Measurements from ENCODE around the gene HIVEP1. TPM values are rescaled to one million over a fixed set of nuclear protein-coding genes. Genes with fewer than 3 reads are reported as not detected.

HIVEP1 gene
- total and polyA plus RNA-seq, 2 of the 8 experiments (the other 6 are each of a cell fraction or from before 2014, with no cell fraction given) = 22.6 to 23.1 TPM

DNA sequence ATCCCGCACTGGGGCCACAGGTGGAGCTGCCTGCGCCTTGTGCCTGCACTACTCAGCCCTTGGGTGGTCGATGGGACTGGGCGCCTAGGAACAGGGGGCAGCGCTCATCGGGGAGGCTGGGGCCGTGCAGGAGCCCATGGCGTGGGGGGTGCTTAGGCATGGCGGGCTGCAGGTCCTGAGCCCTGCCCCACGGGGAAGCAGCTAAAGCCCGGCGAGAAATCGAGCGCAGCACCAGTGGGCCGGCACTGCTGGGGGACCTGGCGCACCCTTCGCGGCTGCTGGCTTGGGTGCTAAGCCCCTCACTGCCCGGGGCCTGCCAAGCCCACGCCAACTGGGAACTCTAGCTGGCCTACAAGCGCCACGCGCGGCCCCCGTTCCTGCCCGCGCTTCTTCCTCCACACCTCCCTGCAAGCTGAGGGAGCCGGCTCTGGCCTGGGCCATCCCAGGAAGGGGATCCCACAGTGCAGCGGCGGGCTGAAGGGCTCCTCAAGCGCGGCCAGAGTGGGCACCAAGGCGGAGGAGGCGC is 5.8 kb downstream of the HIVEP1 start:
- H3K4me2 ChIP-seq (ENCODE audit: insufficient read depth in 1 of 2, low read depth in 2 of 2, low read length in 2 of 2) = no peak overlapping the region
- ChIA-PET POLR2A (ENCODE audit: partially characterized antibody) (no interaction called here), CTCF (ENCODE audit: partially characterized antibody) (interaction anchor here (0.5 to 1.5 kb wide), 3 partner anchors 23 to 379 kb away, joined by 3 to 4 read pairs (median 3); no protein-coding TSS in a partner anchor)
- H3K27me3 ChIP-seq (replicated peaks in 1 of 4; ENCODE audit: control insufficient read depth in 3 of 4, extremely low read depth in 1 of 4, insufficient read depth in 3 of 4, low read length in 3 of 4) = no peaks in the 10 kb centered on the region
- peaks cover 0 to 3% (median 1%) of the 10 kb centered on the region in 4 experiments; a peak in 2 of 7 replicates for H3K4me1 ChIP-seq (replicated peaks in 1 of 4; ENCODE audit: control insufficient read depth in 3 of 4, insufficient read depth in 4 of 4, low read length in 3 of 4)
- peaks cover 7% of the 10 kb centered on the region for H3K79me1 ChIP-seq (ENCODE audit: low read depth, low read length)
- no peak overlapping the region for H2BK5ac ChIP-seq (ENCODE audit: low read depth, low read length)
- H3K18ac ChIP-seq (ENCODE audit: extremely low read depth, low read length) = no peak overlapping the region
- no peak overlapping the region for H2AFZ ChIP-seq (ENCODE audit: low read length)
- H4K91ac ChIP-seq (replicated peaks; ENCODE audit: insufficient read length, low read length) = no peak overlapping the region
- no peak for FAIRE-seq
- no peak overlapping the region for H2AK5ac ChIP-seq (ENCODE audit: low read depth, low read length)
- H3K36me3 ChIP-seq (ENCODE audit: control insufficient read depth in 2 of 4, insufficient read depth in 4 of 4, low read length in 3 of 4) = peaks cover 5 to 42% (median 18%) of the 10 kb centered on the region in 4 experiments; a peak in 7 of 8 replicates
- DNase-seq (ENCODE audit: low read depth in 1 of 2, low spot score in 2 of 2) = no peak
- H3K79me2 ChIP-seq (ENCODE audit: control insufficient read depth in 1 of 2, insufficient read depth in 2 of 2, low read length in 2 of 2) = peaks cover 19 to 85% of the 10 kb centered on the region in 2 experiments
- H3K14ac ChIP-seq (ENCODE audit: insufficient read length) = no peak overlapping the region
- no peak overlapping the region for H3K4ac ChIP-seq (replicated peaks; ENCODE audit: insufficient read length, low read depth, low read length)
- no peak overlapping the region for H3K9ac ChIP-seq (replicated peaks in 1 of 4; ENCODE audit: extremely low read depth in 1 of 4, low read depth in 3 of 4, low read length in 3 of 4)
- WGBS, 2 experiments (ENCODE audit: extremely low coverage in 1 of 2, insufficient coverage in 1 of 2, insufficient read length in 1 of 2, insufficient replicate concordance in 2 of 2, low coverage in 1 of 2, low lambda C conversion rate in 2 of 2, missing lambda C conversion rate in 1 of 2) = 93% methylated on average over 22 of the region's 34 CpGs; no CpG with 5 or more reads in 1 of the 2 experiments
- H4K5ac ChIP-seq (ENCODE audit: insufficient read length, low read depth, low read length) = no peak overlapping the region
- H3K4me3 ChIP-seq (ENCODE audit: extremely low read depth in 1 of 4, insufficient read depth in 2 of 4, low read depth in 3 of 4, low read length in 4 of 4) = no peak overlapping the region
- peaks cover 0 to 6% of the 10 kb centered on the region in 2 experiments; a peak in 3 of 4 replicates for H3K9me3 ChIP-seq (ENCODE audit: insufficient read depth in 2 of 2, low read depth in 1 of 2, low read length in 1 of 2)
- H2BK12ac ChIP-seq (ENCODE audit: low read depth, low read length) = no peak overlapping the region
- H2BK120ac ChIP-seq (replicated peaks; ENCODE audit: low read depth, low read length) = no peak overlapping the region
- H3K27ac ChIP-seq (ENCODE audit: low read depth, low read length) = no peak overlapping the region
- H3K23ac ChIP-seq (ENCODE audit: insufficient read length) = no peak overlapping the region
- H2BK15ac ChIP-seq (ENCODE audit: low read length) = no peak overlapping the region
- no peak overlapping the region for H2BK20ac ChIP-seq (ENCODE audit: low read length)
- H3K56ac ChIP-seq (replicated peaks; ENCODE audit: insufficient read length, low read depth, low read length) = no peak overlapping the region
- H3K23me2 ChIP-seq (ENCODE audit: low read depth, low read length) = peaks cover 4% of the 10 kb centered on the region; the same call in 1 of the 2 replicates
- peaks cover 0 to 4% of the 10 kb centered on the region in 2 experiments for H4K20me1 ChIP-seq (replicated peaks in 1 of 2; ENCODE audit: control insufficient read depth in 1 of 2, insufficient read depth in 2 of 2, low read length in 2 of 2)
- H4K8ac ChIP-seq (ENCODE audit: extremely low read depth, insufficient read depth, low read length) = no peak overlapping the region; the same call in 1 of the 2 replicates
- no peak for TF ChIP-seq SUZ12 (IDR thresholded peaks at IDR 0.05; ENCODE audit: low read length)
- TF ChIP-seq BACH1 (IDR thresholded peaks at IDR 0.05; ENCODE audit: low read length) = no peak
- TF ChIP-seq HDAC6 (IDR thresholded peaks at IDR 0.05; ENCODE audit: low read depth, low read length) = no peak
- no peak for TF ChIP-seq POU5F1 (IDR thresholded peaks at IDR 0.05; ENCODE audit: low read depth, low read length)
- TF ChIP-seq CEBPB (IDR thresholded peaks at IDR 0.05; ENCODE audit: low read depth, low read length) = no peak
- TF ChIP-seq SP1 (IDR thresholded peaks at IDR 0.05; ENCODE audit: low read depth, low read length) = no peak
- TF ChIP-seq SIRT6 (IDR thresholded peaks at IDR 0.05; ENCODE audit: low read length) = no peak
- TF ChIP-seq SIX5 (IDR thresholded peaks at IDR 0.05; ENCODE audit: low read depth, low read length) = no peak
- TF ChIP-seq, protein P1, sequence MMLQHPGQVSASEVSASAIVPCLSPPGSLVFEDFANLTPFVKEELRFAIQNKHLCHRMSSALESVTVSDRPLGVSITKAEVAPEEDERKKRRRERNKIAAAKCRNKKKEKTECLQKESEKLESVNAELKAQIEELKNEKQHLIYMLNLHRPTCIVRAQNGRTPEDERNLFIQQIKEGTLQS (IDR thresholded peaks at IDR 0.05; ENCODE audit: insufficient read depth, low read depth, low read length) = no peak
- TF ChIP-seq BRCA1 (IDR thresholded peaks at IDR 0.05; ENCODE audit: low read depth, low read length) = no peak
- TF ChIP-seq TCF12 (IDR thresholded peaks at IDR 0.05; ENCODE audit: low read depth, low read length) = no peak
- no peak for TF ChIP-seq RXRA (IDR thresholded peaks at IDR 0.05; ENCODE audit: insufficient read depth, low read depth, low read length)
- TF ChIP-seq SIN3A (conservative IDR thresholded peaks at IDR 0.05 in 1 of 2, IDR thresholded peaks at IDR 0.05 in 1 of 2; ENCODE audit: low read depth in 1 of 2, low read length in 2 of 2) = no peak
- no peak for TF ChIP-seq CBX8 (IDR thresholded peaks at IDR 0.05; ENCODE audit: borderline replicate concordance, low read depth, low read length)
